A673 (cell line): ENCODE data around the gene LIPM. TPM values are rescaled to one million over a fixed set of nuclear protein-coding genes. Genes with fewer than 3 reads are reported as not detected.

Experiments
- BruUV-seq: library from RNA; stranded (reverse); fragments of 400-500 nt; replicated peaks from 2 replicates; lab custom pipeline; 2021; lab: Mats Ljungman, UMichigan
- CTCF ChIA-PET: fragments of 300-600 bp; sonication (Branson Sonifier 250); formaldehyde crosslinking; loops from one replicate; lab custom pipeline; 2022; ENCODE audit warnings: antibody characterized with exemption; lab: Charles Lee
- POLR2A ChIA-PET: fragments of 300-600 bp; sonication (Branson Sonifier 250); formaldehyde crosslinking; loops from one replicate; lab custom pipeline; 2022; ENCODE audit warnings: antibody characterized with exemption; ENCODE audit not compliant: low non-redundant PET; lab: Charles Lee
- DNase-seq: peaks from one replicate; pipeline ENCODE4 v3.0.0-alpha.2; 2015; ENCODE audit warnings: low spot score
- H3K27ac ChIP-seq: fragments of 200-600 bp; sonication (generic); 2 replicates; pipeline ENCODE4 v1.5.1; 2016; ENCODE audit warnings: mixed run types, low read depth, mild to moderate bottlenecking, mixed read lengths, antibody characterized with exemption, low read length; ENCODE audit not compliant: poor library complexity, severe bottlenecking
- H3K27me3 ChIP-seq: fragments of 200-600 bp; sonication (generic); replicated peaks from 2 replicates; pipeline ENCODE4 v1.6.1; 2017; ENCODE audit warnings: mixed run types, low read depth, mild to moderate bottlenecking, mixed read lengths, antibody characterized with exemption, low read length; ENCODE audit not compliant: insufficient read depth, poor library complexity
- H3K36me3 ChIP-seq: fragments of 200-600 bp; sonication (generic); 2 replicates; pipeline ENCODE4 v1.6.1; 2016; ENCODE audit warnings: mixed run types, mild to moderate bottlenecking, mixed read lengths, antibody characterized with exemption, low read length; ENCODE audit not compliant: insufficient read depth, poor library complexity, severe bottlenecking
- H3K4me1 ChIP-seq: fragments of 200-600 bp; sonication (generic); 2 replicates; pipeline ENCODE4 v1.6.1; 2017; ENCODE audit warnings: mixed run types, mild to moderate bottlenecking, mixed read lengths, antibody characterized with exemption, low read length; ENCODE audit not compliant: insufficient read depth, poor library complexity, severe bottlenecking
- H3K4me3 ChIP-seq: fragments of 200-600 bp; sonication (generic); 2 replicates; pipeline ENCODE4 v1.5.1; 2016; ENCODE audit warnings: low read depth, mixed run types, mild to moderate bottlenecking, mixed read lengths, low read length; ENCODE audit not compliant: poor library complexity, severe bottlenecking
- H3K9me3 ChIP-seq: fragments of 200-600 bp; sonication (generic); 2 replicates; pipeline ENCODE4 v1.6.1; 2016; ENCODE audit warnings: mixed run types, low read depth, mild to moderate bottlenecking, mixed read lengths, antibody characterized with exemption, low read length; ENCODE audit not compliant: poor library complexity, severe bottlenecking
- EZH2 ChIP-seq: fragments of 200-600 bp; sonication (generic); IDR thresholded peaks from 2 replicates; pipeline ENCODE4 v1.6.1; 2017; ENCODE audit warnings: borderline replicate concordance, low read depth, mild to moderate bottlenecking, mixed read lengths, antibody characterized with exemption, low read length; ENCODE audit not compliant: poor library complexity, severe bottlenecking
- intact Hi-C: fragments of 100-400 bp; cut with micrococcal nuclease; formaldehyde crosslinking; loops from one replicate; pipeline ENCODE4 v1.10.0; 2022; ENCODE audit not compliant: unreplicated experiment
- total RNA-seq: library from RNA; stranded (reverse); gene quantifications from 2 replicates; pipeline ENCODE4 v1.2.3, GENCODE V29; 2021
- TF ChIP-seq, protein P1 (sequence below): fragments of 300-800, 200-600 bp; sonication (generic); conservative IDR thresholded peaks from 2 replicates; pipeline ENCODE4 v1.5.1; 2017; ENCODE audit warnings: low read depth, mild to moderate bottlenecking, antibody characterized with exemption, low read length, moderate library complexity, mixed read lengths

Gene LIPM
- total RNA-seq, 1 experiment from 2014 or later, result not detected

- DNase-seq, result no peak
- Histone ChIP-seq H3K4me1 (no peaks in the 10 kb centered on the region), H3K36me3 (no peaks in the 10 kb centered on the region), H3K27me3 (no peaks in the 10 kb centered on the region), H3K27ac (no peak overlapping the region), H3K9me3 (no peaks in the 10 kb centered on the region), H3K4me3 (no peak overlapping the region)
- intact Hi-C loops, result no loop called here
- no TSS peak for BruUV-seq
- no peak for TF ChIP-seq EZH2
- TF ChIP-seq, protein P1, sequence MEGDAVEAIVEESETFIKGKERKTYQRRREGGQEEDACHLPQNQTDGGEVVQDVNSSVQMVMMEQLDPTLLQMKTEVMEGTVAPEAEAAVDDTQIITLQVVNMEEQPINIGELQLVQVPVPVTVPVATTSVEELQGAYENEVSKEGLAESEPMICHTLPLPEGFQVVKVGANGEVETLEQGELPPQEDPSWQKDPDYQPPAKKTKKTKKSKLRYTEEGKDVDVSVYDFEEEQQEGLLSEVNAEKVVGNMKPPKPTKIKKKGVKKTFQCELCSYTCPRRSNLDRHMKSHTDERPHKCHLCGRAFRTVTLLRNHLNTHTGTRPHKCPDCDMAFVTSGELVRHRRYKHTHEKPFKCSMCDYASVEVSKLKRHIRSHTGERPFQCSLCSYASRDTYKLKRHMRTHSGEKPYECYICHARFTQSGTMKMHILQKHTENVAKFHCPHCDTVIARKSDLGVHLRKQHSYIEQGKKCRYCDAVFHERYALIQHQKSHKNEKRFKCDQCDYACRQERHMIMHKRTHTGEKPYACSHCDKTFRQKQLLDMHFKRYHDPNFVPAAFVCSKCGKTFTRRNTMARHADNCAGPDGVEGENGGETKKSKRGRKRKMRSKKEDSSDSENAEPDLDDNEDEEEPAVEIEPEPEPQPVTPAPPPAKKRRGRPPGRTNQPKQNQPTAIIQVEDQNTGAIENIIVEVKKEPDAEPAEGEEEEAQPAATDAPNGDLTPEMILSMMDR, result no peak
- ChIA-PET POLR2A (no interaction called here), CTCF (no interaction called here)
Measured at GRCh38 chr10:88756660-88757059, 45.9 kb upstream of the LIPM start.

GRCh38 chr10:88759366-88760101 lies 43.0 kb upstream of the LIPM start, which contains the start of gene LIPN:
Gene LIPN, plus strand, starts transcription at chr10:88760020. Its CDS starts 1,386 bp downstream, at chr10:88761406.
- ChIA-PET CTCF (no interaction called here), POLR2A (no interaction called here)
- Histone ChIP-seq H3K27me3 (no peaks in the 10 kb centered on the region), H3K36me3 (no peaks in the 10 kb centered on the region), H3K9me3 (no peaks in the 10 kb centered on the region), H3K4me1 (no peaks in the 10 kb centered on the region), H3K4me3 (no peak within 1 kb of the TSS), H3K27ac (no peak within 1 kb of the TSS)
- TF ChIP-seq, protein P1, result no peak
- no peak for TF ChIP-seq EZH2
- intact Hi-C loops, result no loop called here
- no peak for DNase-seq
- BruUV-seq, result no TSS peak

GRCh38 chr10:88762906-88763305 lies 39.6 kb upstream of the LIPM start:
- BruUV-seq, result no TSS peak
- Histone ChIP-seq H3K36me3 (no peaks in the 10 kb centered on the region), H3K27ac (no peak overlapping the region), H3K4me3 (no peak overlapping the region), H3K27me3 (no peaks in the 10 kb centered on the region), H3K4me1 (no peaks in the 10 kb centered on the region), H3K9me3 (no peaks in the 10 kb centered on the region)
- ChIA-PET POLR2A (no interaction called here), CTCF (no interaction called here)
- no peak for DNase-seq
- intact Hi-C loops, result no loop called here
- TF ChIP-seq EZH2, result no peak
- TF ChIP-seq, protein P1, result no peak
